Stomach (tissue), 9 donors: ENCODE measurements around the gene IKZF4. TPM values are rescaled to one million over a fixed set of nuclear protein-coding genes. Genes with fewer than 3 reads are reported as not detected.

Source experiments
- DNase-seq, 2 donors: peaks; one replicate each; pipeline versions ENCODE4 v3.0.0 to v3.0.0-alpha.2; 2013 to 2019
- H3K27ac ChIP-seq, 5 donors: fragments of 200-600 bp in 4 of 5; sonication (generic) in 4 of 5; one replicate each; pipeline ENCODE4 v1.5.1; 2013 to 2019; ENCODE audit warnings: mild to moderate bottlenecking in 1 of 5, moderate library complexity in 1 of 5
- H3K27me3 ChIP-seq, 3 donors: fragments of 200-600 bp; sonication (generic); one replicate each; pipeline ENCODE4 v1.5.1; 2017 to 2019; ENCODE audit warnings: mixed run types in 1 of 3
- H3K36me3 ChIP-seq, 4 donors: fragments of 200-600 bp; sonication (generic); 1 replicate in 3 of 4; 2 replicates in 1 of 4; pipeline ENCODE4 v1.5.1; 2016 to 2019
- H3K4me1 ChIP-seq, 4 donors: fragments of 200-600 bp; sonication (generic); one replicate each; pipeline ENCODE4 v1.5.1; 2016 to 2019
- H3K4me3 ChIP-seq, 4 donors: fragments of 200-600 bp; sonication (generic) in 3 of 4; one replicate each; pipeline ENCODE4 v1.5.1; 2016 to 2019; ENCODE audit warnings: mild to moderate bottlenecking in 1 of 4
- H3K9me3 ChIP-seq, 4 donors: fragments of 200-600 bp; sonication (generic); one replicate each; pipeline ENCODE4 v1.5.1; 2016 to 2019
- EP300 ChIP-seq: sonication (generic); formaldehyde crosslinking; IDR thresholded peaks from one replicate; pipeline ENCODE4 v1.6.1; 2017; ENCODE audit warnings: antibody characterized with exemption
- POLR2A ChIP-seq, 4 donors: fragments of 450-650 bp; IDR thresholded peaks; one replicate each; pipeline ENCODE4 v1.6.1; 2016; ENCODE audit warnings: antibody characterized with exemption in 4 of 4, control low read depth in 2 of 4, mild to moderate bottlenecking in 1 of 4, moderate library complexity in 1 of 4
- POLR2AphosphoS5 ChIP-seq, 3 donors: sonication (generic); formaldehyde crosslinking; IDR thresholded peaks; one replicate each; pipeline ENCODE4 v1.6.1; 2016; ENCODE audit warnings: antibody characterized with exemption in 3 of 3
- WGBS, 5 donors: extraction: QIAGEN DNeasy Blood & Tissue Kit in 3 of 5; methylation state at CpG; one replicate each; pipeline versions ENCODE4 v1.1.5 to v1.1.7; 2013 to 2018; 5-methylcytosine and 5-hydroxymethylcytosine counted together
- intact Hi-C: fragments of 100-400 bp; cut with DNase I; formaldehyde crosslinking; loops from one replicate; pipeline ENCODE4 v1.15.1; 2023; ENCODE audit warnings: low total_unique reads
- polyA plus RNA-seq, 3 donors: library from polyadenylated mRNA; stranded (reverse); fragments of 200-250 nt; gene quantifications; one replicate each; pipeline ENCODE4 v1.2.3, GENCODE V29; 2013
- total RNA-seq, 5 donors: library from RNA; depleted of rRNA; stranded (reverse); fragments of >200 nt; gene quantifications; one replicate each; pipeline versions ENCODE4 v1.1.0 to v1.2.3, GENCODE V29; 2014 to 2016
- TF ChIP-seq, protein P1 (sequence below), 7 experiments: fragments of 450-650 bp in 4 of 7; fragments of 200-600 bp in 3 of 7; sonication (generic) in 3 of 7; IDR thresholded peaks; one replicate each; pipeline ENCODE4 v1.5.1; 2016 to 2019; ENCODE audit warnings: antibody characterized with exemption in 7 of 7, control low read depth in 2 of 7, mild to moderate bottlenecking in 1 of 7
- donor health status: healthy with polysubstance abuse.
- donor health status: Bipolar disorder and iron deficiency.
- donor health status: healthy.

Gene IKZF4
- total and polyA plus RNA-seq, 8 donors, result 1.5 to 15.6 (median 2.9) TPM

DNA sequence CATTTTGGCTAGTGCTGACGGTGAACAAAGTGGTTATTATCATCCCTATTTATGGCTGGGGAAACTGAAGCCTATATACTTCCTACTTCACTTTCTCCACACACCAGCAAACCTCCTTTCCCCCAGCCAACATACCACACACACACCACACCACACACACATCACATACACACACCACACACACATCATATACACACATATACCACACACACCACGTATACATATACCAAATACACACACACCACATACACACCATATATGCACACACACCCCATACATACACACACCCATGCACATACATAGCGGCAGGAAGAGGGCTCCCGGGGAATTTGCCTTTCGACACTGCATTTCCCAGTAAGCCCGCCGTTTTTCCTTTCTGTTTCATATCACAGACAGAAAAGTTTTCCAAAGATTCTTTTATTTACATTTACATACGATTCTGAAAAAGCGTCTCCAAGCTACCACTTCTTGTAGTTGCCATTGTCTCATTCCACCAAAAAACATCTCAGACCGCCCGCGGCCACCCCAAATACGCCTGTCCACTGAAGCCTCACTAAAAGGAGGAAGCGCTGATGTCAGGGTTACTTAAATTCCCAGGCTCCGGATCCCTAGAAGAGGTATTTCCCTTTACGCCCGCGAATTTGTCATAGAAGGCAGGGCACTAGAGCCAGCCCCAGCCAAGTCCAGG is 47.8 kb upstream of the IKZF4 start:
- H3K4me3 ChIP-seq, result peak overlapping the region; percentile 48 to 64 (median 56)
- 0 to 1% (median 1%) methylated on average over 18 of the region's 18 CpGs for WGBS, 5 donors
- peaks cover 0 to 20% (median 20%) of the 10 kb centered on the region in 4 donors for H3K36me3 ChIP-seq
- H3K27me3 ChIP-seq, result no peaks in the 10 kb centered on the region
- intact Hi-C loops, result no loop called here
- TF ChIP-seq EP300 (no peak), POLR2A (IDR thresholded peaks at IDR 0.05) (peak in 2 of 4 donors; percentile 39 to 69), POLR2AphosphoS5 (IDR thresholded peaks at IDR 0.05) (peak; percentile 50 to 92 (median 80))
- TF ChIP-seq, protein P1, sequence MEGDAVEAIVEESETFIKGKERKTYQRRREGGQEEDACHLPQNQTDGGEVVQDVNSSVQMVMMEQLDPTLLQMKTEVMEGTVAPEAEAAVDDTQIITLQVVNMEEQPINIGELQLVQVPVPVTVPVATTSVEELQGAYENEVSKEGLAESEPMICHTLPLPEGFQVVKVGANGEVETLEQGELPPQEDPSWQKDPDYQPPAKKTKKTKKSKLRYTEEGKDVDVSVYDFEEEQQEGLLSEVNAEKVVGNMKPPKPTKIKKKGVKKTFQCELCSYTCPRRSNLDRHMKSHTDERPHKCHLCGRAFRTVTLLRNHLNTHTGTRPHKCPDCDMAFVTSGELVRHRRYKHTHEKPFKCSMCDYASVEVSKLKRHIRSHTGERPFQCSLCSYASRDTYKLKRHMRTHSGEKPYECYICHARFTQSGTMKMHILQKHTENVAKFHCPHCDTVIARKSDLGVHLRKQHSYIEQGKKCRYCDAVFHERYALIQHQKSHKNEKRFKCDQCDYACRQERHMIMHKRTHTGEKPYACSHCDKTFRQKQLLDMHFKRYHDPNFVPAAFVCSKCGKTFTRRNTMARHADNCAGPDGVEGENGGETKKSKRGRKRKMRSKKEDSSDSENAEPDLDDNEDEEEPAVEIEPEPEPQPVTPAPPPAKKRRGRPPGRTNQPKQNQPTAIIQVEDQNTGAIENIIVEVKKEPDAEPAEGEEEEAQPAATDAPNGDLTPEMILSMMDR (IDR thresholded peaks at IDR 0.05), result no peak
- peaks cover 34 to 64% (median 49%) of the 10 kb centered on the region in 4 donors for H3K4me1 ChIP-seq
- peak in 1 of 2 donors; percentile 78 for DNase-seq
- H3K9me3 ChIP-seq, result no peaks in the 10 kb centered on the region
- H3K27ac ChIP-seq, result peak overlapping the region; percentile 91 to 98 (median 95)

DNA sequence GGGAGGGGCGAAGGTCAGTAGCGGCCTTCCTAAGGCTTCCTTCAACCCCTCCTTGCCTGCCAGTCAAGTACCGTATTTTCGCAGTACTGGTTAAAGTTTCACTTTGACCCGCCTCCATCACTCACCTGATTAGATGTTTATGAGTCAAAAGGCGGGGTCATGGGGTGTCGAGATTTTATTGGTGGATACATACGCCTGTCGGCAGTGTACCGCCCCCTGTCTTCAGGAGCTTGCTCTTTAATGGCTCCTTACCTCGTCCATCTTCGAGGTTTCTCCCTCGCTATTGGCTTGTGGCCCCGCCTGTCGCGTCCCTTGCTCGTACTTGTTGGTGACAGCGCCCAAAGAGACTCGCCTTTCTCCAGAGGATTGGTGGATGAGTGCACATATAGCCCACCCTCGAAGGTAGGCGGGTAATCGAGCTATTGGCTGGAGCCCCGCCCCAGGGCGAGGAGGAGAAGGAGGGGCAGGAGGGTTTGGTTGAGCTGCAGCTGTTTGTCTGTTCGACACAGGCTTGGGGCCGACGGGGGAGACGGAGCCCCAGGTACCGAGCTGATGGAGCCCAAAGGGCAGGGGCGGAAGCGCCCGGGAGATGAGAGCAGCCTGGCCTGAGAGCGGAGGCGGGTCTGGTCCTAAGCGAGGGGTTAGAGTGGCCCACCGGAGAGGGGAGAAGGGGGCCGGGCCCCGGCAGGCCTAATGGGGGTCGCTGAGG is 47.1 kb upstream of the IKZF4 start, which contains the start of gene RAB5B:
Gene RAB5B, plus strand, starts transcription at position 480 of the 709 bp plus-strand sequence. CDS start 12,883 bp downstream, outside the sequence.
- no peaks in the 10 kb centered on the region for H3K9me3 ChIP-seq
- 0 to 1% (median 0%) methylated on average over 11 to 39 of the region's 39 CpGs for WGBS, 5 donors
- intact Hi-C loops, result no loop called here
- no peaks in the 10 kb centered on the region for H3K27me3 ChIP-seq
- H3K27ac ChIP-seq, result peak within 1 kb of the TSS; percentile 92 to 99 (median 97)
- peaks cover 41 to 64% (median 55%) of the 10 kb centered on the region in 4 donors for H3K4me1 ChIP-seq
- DNase-seq, result peak; percentile 99 to 100
- H3K4me3 ChIP-seq, result peak within 1 kb of the TSS; percentile 82 to 96 (median 90)
- TF ChIP-seq EP300 (no peak), POLR2A (IDR thresholded peaks at IDR 0.05) (peak in 2 of 4 donors; percentile 94 to 96), POLR2AphosphoS5 (IDR thresholded peaks at IDR 0.05) (peak; percentile 74 to 99 (median 98))
- TF ChIP-seq, protein P1 (IDR thresholded peaks at IDR 0.05), result peak in 3 of 7 experiments; percentile 31 to 52 (median 50)
- peaks cover 0 to 24% (median 20%) of the 10 kb centered on the region in 4 donors for H3K36me3 ChIP-seq

DNA sequence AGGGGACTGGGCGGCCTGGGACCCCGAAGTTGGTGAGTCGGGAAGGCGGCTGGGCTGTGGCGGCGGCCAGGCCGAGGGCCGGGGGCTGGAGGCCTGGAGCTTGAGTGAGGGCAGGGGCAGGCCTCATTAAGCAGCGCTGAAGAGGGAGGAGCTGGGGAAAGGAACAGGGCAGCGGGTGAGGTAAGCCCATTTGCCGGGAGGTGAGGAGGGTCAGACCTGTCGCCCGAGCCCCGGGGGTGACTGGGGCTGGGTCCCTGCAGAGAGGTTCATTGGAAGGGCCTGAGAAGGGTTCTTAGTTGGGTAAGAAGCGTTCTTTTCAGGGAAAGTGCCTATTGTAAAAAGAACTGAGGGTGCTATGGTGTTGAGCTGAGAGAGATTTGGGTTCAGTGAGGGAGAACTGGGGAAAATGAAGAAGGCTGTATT is 46.5 kb upstream of the IKZF4 start:
- H3K4me1 ChIP-seq, result peaks cover 42 to 69% (median 59%) of the 10 kb centered on the region in 4 donors
- no peaks in the 10 kb centered on the region for H3K9me3 ChIP-seq
- TF ChIP-seq EP300, result no peak
- TF ChIP-seq POLR2AphosphoS5 (IDR thresholded peaks at IDR 0.05), result no peak
- TF ChIP-seq, protein P1 (IDR thresholded peaks at IDR 0.05), result no peak
- no peak for TF ChIP-seq POLR2A (IDR thresholded peaks at IDR 0.05)
- WGBS, 5 donors, result 0 to 1% (median 0%) methylated on average over 10 to 15 of the region's 15 CpGs
- peak overlapping the region; percentile 92 to 99 (median 97) for H3K27ac ChIP-seq
- DNase-seq, result peak; percentile 54 to 85
- peak overlapping the region; percentile 82 to 96 (median 90) for H3K4me3 ChIP-seq
- no peaks in the 10 kb centered on the region for H3K27me3 ChIP-seq
- H3K36me3 ChIP-seq, result peaks cover 0 to 27% (median 22%) of the 10 kb centered on the region in 4 donors
- intact Hi-C loops, result no loop called here

DNA sequence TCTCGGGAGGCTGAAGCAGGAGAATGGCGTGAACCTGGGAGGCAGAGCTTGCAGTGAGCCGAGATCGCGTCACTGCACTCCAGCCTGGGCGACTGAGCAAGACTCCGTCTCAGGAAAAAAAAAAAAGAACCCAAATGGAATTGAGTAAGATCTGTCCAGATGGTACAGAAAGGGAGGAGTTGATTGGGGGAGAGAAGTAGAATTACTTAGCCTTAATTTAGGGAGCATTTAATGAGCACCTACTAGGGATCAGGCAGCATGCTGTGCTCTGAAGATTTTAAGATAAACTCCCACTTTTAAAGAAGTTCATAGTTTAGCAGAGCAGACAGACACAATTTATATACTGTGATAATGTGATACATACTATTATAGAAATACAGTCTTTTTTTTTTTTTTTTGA is 42.5 kb upstream of the IKZF4 start:
- H3K4me1 ChIP-seq, result peaks cover 42 to 73% (median 46%) of the 10 kb centered on the region in 4 donors
- WGBS, 5 donors, result 93 to 96% (median 94%) methylated on average over 7 of the region's 7 CpGs

More for the DNA sequence above, 42.5 kb upstream of the IKZF4 start:
- Histone ChIP-seq H3K9me3 (no peaks in the 10 kb centered on the region), H3K36me3 (peaks cover 5 to 35% (median 31%) of the 10 kb centered on the region in 4 donors), H3K27ac (peak overlapping the region in 1 of 5 donors; percentile 53), H3K4me3 (no peak overlapping the region), H3K27me3 (no peaks in the 10 kb centered on the region)
- intact Hi-C loops, result no loop called here
- TF ChIP-seq POLR2A (IDR thresholded peaks at IDR 0.05) (no peak), EP300 (no peak), POLR2AphosphoS5 (IDR thresholded peaks at IDR 0.05) (no peak)
- TF ChIP-seq, protein P1 (IDR thresholded peaks at IDR 0.05), result no peak
- DNase-seq, result no peak
